Measurements from ENCODE around the gene MLN.

MLN gene

DNA sequence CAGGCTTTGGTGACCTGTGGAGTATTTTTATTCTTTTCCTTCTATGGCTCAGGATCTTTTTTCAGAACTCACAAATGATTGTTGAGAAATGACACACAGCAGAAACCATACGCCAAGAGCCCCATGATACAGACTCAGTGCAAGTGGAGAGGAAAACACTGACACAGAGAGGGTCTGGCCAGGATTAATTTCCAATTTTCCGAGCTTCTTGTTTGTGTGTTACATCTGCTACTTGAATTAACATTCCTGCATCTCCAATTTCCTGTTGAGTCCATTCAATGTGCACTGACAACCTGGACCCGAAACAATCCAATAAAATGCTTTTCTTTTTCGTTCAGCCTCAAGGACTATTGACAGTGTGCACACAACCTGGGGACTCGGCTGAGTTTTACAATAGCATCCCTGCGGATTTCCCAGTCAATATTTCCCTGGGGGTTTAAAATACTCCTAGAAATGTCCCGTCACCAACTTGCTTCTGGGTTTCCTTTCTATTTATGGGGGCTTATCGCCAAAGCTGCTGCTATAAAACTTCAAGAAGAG, 4.9 kb upstream of the MLN start:
- Mint-ChIP-seq H3K27ac (no peak overlapping the region), H3K9me3 (no peaks in the 10 kb centered on the region), H3K36me3 (ENCODE audit: low read depth) (no peaks in the 10 kb centered on the region), H3K27me3 (ENCODE audit: low read depth) (peaks cover 56% of the 10 kb centered on the region), H3K4me1 (peaks cover 41% of the 10 kb centered on the region), H3K4me3 (no peak overlapping the region)
- TF ChIP-seq, protein P1, sequence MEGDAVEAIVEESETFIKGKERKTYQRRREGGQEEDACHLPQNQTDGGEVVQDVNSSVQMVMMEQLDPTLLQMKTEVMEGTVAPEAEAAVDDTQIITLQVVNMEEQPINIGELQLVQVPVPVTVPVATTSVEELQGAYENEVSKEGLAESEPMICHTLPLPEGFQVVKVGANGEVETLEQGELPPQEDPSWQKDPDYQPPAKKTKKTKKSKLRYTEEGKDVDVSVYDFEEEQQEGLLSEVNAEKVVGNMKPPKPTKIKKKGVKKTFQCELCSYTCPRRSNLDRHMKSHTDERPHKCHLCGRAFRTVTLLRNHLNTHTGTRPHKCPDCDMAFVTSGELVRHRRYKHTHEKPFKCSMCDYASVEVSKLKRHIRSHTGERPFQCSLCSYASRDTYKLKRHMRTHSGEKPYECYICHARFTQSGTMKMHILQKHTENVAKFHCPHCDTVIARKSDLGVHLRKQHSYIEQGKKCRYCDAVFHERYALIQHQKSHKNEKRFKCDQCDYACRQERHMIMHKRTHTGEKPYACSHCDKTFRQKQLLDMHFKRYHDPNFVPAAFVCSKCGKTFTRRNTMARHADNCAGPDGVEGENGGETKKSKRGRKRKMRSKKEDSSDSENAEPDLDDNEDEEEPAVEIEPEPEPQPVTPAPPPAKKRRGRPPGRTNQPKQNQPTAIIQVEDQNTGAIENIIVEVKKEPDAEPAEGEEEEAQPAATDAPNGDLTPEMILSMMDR (IDR thresholded peaks at IDR 0.05; ENCODE audit: unreplicated experiment in 3 of 3) = no peak

DNA sequence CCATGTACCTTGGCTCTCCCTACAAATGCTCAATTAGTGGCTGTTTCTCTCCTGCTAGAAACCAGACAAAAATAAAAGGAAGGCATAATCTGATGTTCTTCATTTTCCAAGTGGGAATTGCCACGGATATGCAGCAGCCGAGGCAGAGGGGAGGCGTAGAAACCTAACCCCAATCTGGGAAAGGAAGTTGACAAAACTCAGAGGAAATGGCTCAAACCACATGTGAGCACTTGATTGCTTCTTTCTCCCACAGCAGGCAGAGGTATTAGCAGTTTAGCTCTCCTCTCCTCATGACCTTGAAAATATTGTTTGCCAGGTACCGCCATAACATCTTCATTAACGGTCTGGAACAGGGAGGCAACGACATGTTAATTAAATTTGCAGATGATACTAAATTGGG, 3.8 kb upstream of the MLN start:
- no peak overlapping the region for H3K27ac Mint-ChIP-seq
- H3K4me3 Mint-ChIP-seq = no peak overlapping the region
- peaks cover 50% of the 10 kb centered on the region for H3K27me3 Mint-ChIP-seq (ENCODE audit: low read depth)
- H3K4me1 Mint-ChIP-seq = peaks cover 38% of the 10 kb centered on the region
- TF ChIP-seq, protein P1 (IDR thresholded peaks at IDR 0.05; ENCODE audit: unreplicated experiment in 3 of 3) = no peak
- H3K9me3 Mint-ChIP-seq = no peaks in the 10 kb centered on the region
- no peaks in the 10 kb centered on the region for H3K36me3 Mint-ChIP-seq (ENCODE audit: low read depth)

DNA sequence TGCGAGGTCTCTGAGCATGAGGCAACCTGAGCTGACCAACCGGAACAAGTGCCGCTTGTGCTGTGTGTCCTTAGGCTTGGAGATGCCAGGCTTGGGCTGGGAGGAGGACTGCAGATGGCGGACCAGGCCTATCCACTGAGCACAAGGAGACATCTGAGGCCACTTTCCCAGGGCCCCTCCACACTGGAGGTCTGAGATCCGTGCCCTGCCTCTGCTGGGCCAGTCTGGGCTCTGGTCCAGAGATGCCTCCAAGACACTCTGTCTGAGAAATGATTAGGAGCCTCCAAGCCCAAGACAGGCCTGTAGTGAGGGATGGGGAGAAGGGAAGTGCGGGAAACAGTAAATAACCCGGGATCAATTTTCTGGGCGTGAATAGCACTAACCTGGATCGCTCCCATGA, 3.0 kb upstream of the MLN start:
- Mint-ChIP-seq H3K4me3 (no peak overlapping the region), H3K36me3 (ENCODE audit: low read depth) (no peaks in the 10 kb centered on the region), H3K27ac (no peak overlapping the region), H3K4me1 (peaks cover 40% of the 10 kb centered on the region), H3K9me3 (no peaks in the 10 kb centered on the region), H3K27me3 (ENCODE audit: low read depth) (peaks cover 46% of the 10 kb centered on the region)
- TF ChIP-seq, protein P1 (IDR thresholded peaks at IDR 0.05; ENCODE audit: unreplicated experiment in 3 of 3) = no peak

DNA sequence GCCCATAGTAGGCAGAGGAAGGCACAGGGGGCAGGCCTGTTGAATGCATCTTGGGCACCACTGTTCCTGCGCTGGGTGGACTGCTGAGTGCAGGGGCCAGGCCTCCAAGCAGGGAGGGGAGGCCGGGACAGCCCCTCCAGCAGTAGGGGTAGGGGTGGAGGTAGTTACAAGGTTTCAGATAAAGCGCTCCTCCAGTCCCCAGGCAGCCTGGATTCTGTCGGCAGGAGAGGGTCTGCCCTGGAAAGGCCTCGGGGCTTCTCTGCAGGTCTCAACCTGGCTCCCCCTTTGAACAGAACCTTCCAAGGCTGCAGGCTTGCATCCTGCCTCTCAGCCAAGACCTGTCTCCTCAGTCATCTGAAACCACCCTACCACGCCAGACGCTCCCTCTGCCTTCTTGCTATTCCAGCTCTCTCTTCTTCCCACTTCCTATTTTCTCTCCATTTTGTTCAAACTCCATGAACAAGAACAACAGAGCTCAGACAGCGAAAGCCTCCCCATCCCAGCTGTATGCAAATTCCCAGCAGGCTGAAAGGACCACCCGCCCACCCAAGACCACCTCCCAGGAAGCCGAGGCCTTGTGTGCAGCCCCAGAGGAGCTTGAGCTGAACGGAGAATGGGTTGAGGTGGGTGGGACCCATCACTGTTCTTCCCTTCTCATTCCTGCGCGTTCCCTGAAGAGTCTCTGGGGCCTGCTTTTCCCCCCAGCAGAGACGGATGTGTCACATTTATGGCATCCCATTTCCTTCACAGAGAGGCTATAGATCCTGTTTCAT, 1.4 kb downstream of the MLN start:
- no peak overlapping the region for H3K4me3 Mint-ChIP-seq
- H3K27ac Mint-ChIP-seq = peak overlapping the region in 2 of 3 experiments; percentile 18 to 21
- peaks cover 17% of the 10 kb centered on the region for H3K27me3 Mint-ChIP-seq (ENCODE audit: low read depth)
- no peaks in the 10 kb centered on the region for H3K36me3 Mint-ChIP-seq (ENCODE audit: low read depth)
- H3K9me3 Mint-ChIP-seq = no peaks in the 10 kb centered on the region
- TF ChIP-seq, protein P1 (IDR thresholded peaks at IDR 0.05; ENCODE audit: unreplicated experiment in 3 of 3) = no peak
- H3K4me1 Mint-ChIP-seq = peaks cover 38% of the 10 kb centered on the region

DNA sequence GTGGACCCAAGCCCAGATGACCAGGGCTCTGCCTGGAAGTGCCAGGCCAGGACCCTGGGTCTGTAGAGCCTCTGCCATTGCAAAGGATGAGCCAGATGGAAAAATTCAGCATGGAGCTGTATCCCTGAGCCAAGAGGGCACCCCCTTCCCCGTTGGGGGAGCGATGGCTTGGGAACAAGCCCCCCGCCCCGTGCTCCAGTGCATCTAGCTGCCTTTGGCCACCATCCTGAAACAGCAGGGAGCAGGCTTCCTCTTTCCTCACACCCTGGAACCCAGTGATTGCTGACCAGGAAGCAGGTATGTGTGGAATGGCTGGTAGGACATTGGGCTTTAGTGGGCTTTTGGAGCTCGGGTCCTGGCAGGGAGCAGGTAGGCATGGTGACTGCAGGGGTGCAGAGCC, 2.2 kb downstream of the MLN start:
- no peak overlapping the region for H3K27ac Mint-ChIP-seq
- TF ChIP-seq, protein P1 (IDR thresholded peaks at IDR 0.05; ENCODE audit: unreplicated experiment in 3 of 3) = no peak
- H3K27me3 Mint-ChIP-seq (ENCODE audit: low read depth) = peaks cover 20% of the 10 kb centered on the region
- no peak overlapping the region for H3K4me3 Mint-ChIP-seq
- H3K9me3 Mint-ChIP-seq = no peaks in the 10 kb centered on the region
- H3K4me1 Mint-ChIP-seq = peaks cover 38% of the 10 kb centered on the region
- no peaks in the 10 kb centered on the region for H3K36me3 Mint-ChIP-seq (ENCODE audit: low read depth)
